Measurements from ENCODE around the gene ACO1.

DNA sequence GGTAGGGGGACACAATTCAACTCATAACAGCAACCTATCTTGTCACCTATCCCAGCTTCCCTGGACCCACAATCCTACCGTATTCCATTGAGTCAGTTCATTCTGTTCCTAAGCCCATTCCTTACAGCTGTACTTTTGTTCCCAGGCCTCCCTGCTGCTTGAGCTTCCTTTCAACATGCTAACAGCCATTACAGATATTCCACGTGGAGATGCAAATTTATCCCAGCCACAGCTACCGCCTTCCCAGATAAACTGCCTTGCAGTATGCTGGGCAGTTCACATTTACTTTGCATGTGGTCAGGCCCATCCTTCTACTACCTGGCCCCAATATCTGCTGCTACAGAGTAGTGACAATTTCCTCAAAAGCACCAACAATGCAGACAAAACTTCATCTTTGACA is 118.6 kb downstream of the ACO1 start:
- TF ChIP-seq, protein P1, sequence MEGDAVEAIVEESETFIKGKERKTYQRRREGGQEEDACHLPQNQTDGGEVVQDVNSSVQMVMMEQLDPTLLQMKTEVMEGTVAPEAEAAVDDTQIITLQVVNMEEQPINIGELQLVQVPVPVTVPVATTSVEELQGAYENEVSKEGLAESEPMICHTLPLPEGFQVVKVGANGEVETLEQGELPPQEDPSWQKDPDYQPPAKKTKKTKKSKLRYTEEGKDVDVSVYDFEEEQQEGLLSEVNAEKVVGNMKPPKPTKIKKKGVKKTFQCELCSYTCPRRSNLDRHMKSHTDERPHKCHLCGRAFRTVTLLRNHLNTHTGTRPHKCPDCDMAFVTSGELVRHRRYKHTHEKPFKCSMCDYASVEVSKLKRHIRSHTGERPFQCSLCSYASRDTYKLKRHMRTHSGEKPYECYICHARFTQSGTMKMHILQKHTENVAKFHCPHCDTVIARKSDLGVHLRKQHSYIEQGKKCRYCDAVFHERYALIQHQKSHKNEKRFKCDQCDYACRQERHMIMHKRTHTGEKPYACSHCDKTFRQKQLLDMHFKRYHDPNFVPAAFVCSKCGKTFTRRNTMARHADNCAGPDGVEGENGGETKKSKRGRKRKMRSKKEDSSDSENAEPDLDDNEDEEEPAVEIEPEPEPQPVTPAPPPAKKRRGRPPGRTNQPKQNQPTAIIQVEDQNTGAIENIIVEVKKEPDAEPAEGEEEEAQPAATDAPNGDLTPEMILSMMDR (IDR thresholded peaks at IDR 0.05), result no peak
- TF ChIP-seq POLR2A (IDR thresholded peaks at IDR 0.05), result no peak

Data from thyroid gland (tissue), 4 donors.